SHP77 (cell line): Measurements from ENCODE around the gene CACYBP.

ENCODE experiments used
- DNase-seq, 2 experiments: peaks; one replicate each; lab custom pipeline; 2025; lab: John Stamatoyannopoulos, UW

CACYBP gene, protein sequence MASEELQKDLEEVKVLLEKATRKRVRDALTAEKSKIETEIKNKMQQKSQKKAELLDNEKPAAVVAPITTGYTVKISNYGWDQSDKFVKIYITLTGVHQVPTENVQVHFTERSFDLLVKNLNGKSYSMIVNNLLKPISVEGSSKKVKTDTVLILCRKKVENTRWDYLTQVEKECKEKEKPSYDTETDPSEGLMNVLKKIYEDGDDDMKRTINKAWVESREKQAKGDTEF

GRCh38 chr1:174999936-175000696, at the start of gene CACYBP:
TSS of gene CACYBP (plus strand) at chr1:174999947. CDS start at chr1:175000181, 234 bp downstream.
- DNase-seq = peak; percentile 8 to 16

- DNase-seq = no peak
These were observed 46.3 kb upstream of the CACYBP start for GRCh38 chr1:174953285-174954072.

GRCh38 chr1:174954073-174954460, 45.7 kb upstream of the CACYBP start:
- DNase-seq = peak; percentile 65 to 75

DNA sequence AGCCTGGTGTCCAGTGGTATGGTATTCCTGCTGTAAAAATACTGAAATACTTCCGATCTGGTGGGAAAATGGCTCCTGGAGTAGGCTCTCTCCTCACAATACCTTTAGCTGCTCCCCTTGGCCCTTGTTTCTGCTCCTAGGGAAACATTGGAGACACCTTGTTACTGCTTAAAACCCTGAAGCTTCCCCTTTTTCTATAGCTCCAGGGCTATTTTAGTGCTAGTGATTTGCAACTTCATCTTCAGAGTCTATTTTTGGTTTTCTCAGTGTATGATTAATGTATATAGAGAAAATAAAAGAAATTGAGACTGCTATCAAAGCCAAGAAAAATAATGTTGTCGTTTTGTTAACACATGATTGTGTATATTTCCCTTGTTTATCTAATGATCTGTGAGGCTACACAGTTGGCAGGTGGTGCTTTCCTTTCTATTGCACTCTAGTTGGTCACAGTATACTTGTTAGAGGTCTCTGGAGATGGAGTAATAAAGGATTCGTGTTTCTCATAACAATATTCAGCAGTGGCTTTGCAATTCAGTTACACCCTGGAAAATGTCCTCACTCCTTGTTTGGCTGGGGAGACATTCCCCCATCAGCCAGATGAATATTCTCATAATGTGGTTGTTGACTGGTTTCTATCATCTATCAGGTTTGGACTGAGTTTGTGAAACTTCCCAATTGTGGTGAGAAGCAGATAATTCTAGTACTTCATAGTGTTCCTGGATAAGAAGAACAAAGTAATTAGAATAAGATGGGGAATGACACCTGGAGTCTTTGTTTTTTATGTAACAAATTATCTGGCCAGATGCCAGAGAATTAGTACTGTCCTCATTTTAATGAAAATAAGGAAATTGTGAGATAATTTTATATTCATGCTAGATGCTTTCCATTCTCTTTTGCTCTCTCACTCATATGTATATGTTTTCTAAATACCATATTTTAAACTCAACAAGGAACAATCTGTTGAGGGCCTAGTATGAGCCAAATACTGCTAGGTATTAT, 44.8 kb upstream of the CACYBP start:
- peak; percentile 40 to 56 for DNase-seq

DNA sequence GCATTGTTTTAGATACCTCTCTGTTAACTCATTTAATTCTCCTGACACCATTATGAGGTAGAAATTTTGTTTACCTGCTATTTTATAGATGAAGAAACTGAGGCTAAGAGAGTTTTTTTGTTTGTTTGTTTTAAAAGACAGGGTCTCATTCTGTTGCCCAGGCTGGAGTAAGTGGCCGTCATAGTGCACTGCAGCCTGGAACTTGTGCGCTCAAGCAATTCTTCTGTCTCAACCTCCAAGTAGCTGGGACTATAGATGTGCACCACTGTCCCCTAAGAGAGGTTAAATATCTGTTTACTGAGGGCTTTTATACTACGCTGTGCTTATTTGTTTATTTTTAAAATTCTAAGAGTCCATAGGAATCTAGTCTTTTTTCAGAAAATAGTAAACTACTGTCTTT, 43.7 kb upstream of the CACYBP start:
- DNase-seq = no peak

DNA sequence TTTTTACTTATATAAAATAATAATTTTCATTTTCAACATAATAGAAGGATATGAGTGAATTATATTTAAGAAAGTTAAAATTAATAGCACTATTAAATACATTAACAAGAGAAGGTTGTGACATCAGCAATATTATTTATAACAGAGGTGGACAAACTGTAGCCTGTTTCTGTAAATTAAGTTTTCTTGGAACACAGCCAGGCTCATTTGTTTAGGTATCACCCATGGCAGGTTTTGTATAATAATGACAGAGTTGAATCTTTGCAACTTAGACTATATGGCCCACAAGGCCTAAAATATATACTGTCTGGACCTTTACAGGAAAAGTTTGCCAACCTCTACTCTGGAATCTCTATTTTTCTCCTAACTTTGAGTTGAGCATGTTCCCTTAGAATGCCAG, 42.8 kb upstream of the CACYBP start:
- DNase-seq = no peak

GRCh38 chr1:174957829-174958228, 41.9 kb upstream of the CACYBP start:
- no peak for DNase-seq

- no peak for DNase-seq
These were observed 41.4 kb upstream of the CACYBP start for GRCh38 chr1:174958396-174958795.

GRCh38 chr1:174960362-174960761, 39.4 kb upstream of the CACYBP start:
- no peak for DNase-seq

GRCh38 chr1:174963529-174964125, 36.1 kb upstream of the CACYBP start:
- DNase-seq = peak in 1 of 2 experiments; percentile 31

- no peak for DNase-seq
These were observed 35.3 kb upstream of the CACYBP start for GRCh38 chr1:174964261-174964971.

GRCh38 chr1:174964972-174965361, 34.8 kb upstream of the CACYBP start:
- no peak for DNase-seq

GRCh38 chr1:174965362-174966007, 34.3 kb upstream of the CACYBP start:
- DNase-seq = no peak

DNA sequence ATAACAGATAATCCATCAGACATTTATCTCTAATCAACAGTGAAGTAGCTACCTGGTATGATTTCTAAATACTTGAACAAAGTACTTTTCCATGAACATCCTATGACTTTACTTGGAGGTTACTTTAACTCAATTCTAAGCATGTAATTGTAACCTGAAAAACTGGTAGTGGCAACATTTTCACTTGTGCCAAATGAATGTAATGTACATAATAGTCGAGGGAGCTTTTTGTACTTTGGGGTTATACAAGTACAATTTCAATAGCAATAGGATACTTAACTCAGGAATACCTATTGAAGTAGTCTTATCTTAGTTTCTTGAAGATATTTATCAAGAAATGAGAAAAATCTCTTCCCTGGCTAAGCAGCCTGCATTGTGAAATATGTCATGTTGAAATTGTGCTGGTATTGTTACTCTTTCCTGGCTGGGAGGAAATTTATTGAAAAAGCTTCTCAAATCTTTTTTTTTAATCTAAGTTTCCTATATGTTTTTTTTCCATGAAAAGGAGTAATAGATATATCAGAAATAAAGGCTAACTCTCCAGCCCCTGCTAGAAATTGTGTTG, 33.7 kb upstream of the CACYBP start:
- DNase-seq = no peak

DNA sequence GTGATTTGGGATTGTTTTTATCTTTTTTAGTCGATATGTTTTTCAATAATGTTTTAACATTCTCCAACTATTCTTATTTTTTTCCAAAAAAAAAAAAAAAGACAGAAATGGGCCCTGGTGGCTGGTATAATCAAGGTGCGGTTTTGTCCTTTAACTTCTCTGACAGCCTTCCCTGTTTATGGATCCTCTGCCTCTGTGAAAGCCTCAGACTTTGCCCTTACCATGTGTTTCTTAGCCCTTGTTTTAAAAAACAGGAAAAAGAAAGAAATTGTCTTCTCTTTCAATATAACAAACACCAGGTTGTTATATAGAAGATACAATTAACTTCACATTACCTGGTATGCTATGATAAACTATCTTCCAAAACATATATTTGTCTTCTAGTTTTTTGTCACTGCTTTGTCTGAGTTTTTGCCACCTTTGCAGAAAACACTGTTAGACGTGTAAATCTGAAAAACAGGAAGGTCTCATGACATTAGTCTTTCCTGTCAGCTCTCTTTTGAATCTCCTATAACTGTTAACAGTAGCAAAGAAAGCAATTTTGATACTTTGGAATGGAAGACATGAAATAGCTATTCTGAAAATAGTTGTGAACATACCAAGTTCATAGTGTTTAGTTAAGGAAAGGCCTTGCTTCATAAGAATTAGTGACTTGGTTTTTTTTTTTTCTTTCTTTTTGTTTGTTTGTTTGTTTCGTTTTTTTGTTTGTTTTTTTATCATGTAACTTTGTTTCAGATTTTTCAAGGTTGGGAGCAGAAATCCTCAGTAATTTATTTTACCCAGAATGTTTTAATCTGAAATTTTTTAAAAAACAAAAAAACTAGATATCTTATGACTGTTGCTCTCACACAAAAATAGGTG, 31.7 kb upstream of the CACYBP start:
- DNase-seq = no peak

DNA sequence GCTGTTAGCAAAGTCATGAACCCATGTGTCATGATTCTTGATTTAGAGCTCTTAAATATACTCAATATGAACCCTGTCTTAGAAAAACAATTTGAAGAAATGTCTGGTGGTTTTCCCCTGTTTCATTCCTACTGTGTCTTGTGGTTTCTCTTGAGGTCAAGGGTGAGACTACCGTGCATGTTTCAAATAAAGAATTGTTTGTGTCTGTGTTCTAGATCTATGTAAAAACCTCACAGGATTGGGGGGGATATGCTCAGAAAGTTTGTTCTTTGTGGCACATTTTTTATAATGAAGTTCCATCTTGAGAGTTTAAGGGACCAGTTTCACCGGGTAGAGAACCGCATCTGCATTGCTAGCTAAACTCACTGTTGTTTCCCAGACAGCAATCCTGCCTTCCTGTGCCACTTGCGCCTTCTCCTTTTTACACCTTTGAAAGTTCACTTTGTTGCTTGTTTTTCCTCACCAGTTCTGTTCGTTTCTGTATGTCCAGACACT, 30.9 kb upstream of the CACYBP start:
- DNase-seq = no peak

- DNase-seq = no peak
These were observed 29.8 kb upstream of the CACYBP start for GRCh38 chr1:174969977-174970376.

DNA sequence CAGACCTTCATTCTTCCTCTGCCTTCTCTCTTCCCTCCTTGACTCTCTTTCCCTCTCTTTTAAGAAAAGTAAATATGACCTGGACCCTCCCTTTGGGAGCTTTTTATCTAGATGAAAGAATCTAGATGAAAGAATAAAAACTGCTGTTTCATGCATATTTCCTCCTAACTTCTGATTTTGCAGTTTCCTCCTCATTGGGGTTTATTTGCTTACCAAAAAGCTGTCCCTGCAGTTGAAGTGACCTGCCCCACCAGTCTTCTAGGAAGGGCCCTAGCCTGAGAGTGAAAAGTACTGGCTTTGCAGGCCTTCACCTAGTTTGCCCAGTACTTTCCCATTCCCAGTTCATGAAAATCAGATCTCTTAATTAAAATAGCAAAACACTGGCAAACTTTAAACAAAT, 28.3 kb upstream of the CACYBP start:
- no peak for DNase-seq

- DNase-seq = no peak
These were observed 27.8 kb upstream of the CACYBP start for GRCh38 chr1:174971902-174972301.
